NCI-H2196 treated with DMSO at 0.1 percent for 48 hours (cell line): Measurements from ENCODE around the gene CEP104.
A peak's percentile ranks its signal among the peaks of the same experiment; 100 is the strongest.

Experiments used
- DNase-seq: peaks from one replicate; lab custom pipeline; 2025; ENCODE audit not compliant: unreplicated experiment; lab: John Stamatoyannopoulos, UW

The CEP104 gene

GRCh38 chr1:3779912-3780416, 77.0 kb downstream of the CEP104 start:
- DNase-seq = no peak

DNA sequence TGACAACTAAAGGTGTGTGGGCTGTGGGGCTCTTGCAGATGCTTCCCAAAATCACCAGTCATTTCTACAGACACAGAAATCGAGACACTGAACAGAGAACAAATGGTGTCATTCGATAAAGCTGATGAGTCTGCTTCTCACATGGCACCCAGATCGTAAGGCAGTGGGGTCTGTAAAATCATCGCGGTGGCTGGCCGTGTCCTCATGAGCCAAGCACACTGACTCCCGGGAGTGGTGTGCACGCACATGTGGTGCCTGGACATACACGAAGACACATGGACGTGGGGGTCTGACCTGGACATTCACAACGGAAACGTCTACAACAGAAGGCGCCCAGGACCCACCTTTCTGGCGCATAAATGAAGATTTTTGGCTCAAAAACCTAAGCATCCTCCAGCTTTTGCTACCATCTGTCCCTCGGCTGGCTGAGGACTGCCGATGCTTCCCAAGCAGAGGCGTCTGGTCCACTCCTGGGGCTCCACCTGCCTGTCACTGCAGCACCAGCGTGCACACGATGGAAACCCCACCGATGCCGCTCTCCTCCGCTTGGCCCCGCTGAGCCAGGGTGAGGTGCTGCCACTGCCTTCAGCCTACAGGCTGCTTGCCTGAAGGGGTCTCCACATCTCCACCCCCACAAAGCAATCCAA, 77.6 kb downstream of the CEP104 start:
- DNase-seq = no peak

GRCh38 chr1:3778590-3779264, 78.3 kb downstream of the CEP104 start:
- DNase-seq = no peak

- no peak for DNase-seq
These were observed 79.1 kb downstream of the CEP104 start for GRCh38 chr1:3777647-3778589.

- DNase-seq = no peak
These were observed 79.9 kb downstream of the CEP104 start for GRCh38 chr1:3777078-3777547.

DNA sequence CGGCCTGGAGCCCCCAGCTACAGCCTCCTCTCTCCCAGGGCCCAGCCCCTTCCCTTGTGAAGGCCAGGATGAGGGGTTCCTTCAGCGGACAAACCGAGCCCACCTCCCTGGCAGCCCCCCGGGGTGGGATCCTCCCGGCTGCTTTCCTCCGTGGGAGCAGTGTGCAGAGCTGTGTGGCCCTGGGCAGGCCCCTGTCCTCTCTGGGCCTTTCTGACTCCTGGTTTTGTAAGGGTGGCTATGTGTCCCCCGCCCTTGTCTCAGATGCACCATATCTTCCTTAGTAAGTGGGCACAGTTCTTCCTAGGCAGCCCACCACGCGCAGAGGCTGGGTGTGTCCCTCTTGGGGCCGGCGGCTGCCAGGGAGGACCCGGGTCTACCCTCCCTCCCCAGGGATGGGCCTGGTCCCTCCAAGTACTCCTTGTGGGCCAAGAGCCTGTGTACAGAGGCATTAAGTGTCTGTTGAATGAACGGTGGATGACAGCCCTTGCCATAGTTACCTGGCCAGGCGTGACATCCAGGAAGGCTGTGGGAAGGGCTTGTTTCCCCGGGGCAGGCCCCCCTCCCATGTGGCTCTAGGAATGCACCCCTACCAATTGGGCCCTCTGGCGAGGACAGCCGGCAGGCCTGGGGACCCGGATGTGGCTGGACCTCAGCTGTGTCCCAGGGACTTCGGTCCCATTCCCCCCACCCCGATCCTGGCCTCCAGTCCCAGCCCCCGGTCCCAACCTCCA, 80.6 kb downstream of the CEP104 start:
- no peak for DNase-seq

GRCh38 chr1:3775490-3776230, 81.4 kb downstream of the CEP104 start:
- peak; percentile 84 for DNase-seq

DNA sequence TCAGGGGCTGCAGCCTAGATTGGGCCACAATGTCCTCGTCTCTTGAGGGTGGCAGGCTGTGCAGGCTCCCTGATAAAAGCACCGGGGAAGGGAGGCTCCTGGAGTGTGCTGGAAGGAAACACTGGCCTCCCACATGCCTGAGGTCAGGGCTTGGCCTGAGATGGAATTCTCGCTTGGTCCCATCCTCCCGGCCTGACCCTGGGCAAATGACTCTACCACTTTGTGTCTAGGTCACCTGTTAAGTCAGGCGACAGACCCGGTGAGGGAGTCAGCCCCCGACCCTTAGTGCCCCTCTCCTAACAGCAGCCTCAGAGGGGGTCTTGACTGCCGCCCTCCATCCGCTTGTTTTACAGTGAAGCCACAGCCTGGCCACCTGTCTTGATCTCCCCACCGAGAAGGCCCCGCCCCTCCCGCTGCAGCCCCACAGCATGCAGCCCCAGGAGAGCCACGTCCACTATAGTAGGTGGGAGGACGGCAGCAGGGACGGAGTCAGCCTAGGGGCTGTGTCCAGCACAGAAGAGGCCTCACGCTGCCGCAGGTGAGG, 82.0 kb downstream of the CEP104 start:
- DNase-seq = no peak

DNA sequence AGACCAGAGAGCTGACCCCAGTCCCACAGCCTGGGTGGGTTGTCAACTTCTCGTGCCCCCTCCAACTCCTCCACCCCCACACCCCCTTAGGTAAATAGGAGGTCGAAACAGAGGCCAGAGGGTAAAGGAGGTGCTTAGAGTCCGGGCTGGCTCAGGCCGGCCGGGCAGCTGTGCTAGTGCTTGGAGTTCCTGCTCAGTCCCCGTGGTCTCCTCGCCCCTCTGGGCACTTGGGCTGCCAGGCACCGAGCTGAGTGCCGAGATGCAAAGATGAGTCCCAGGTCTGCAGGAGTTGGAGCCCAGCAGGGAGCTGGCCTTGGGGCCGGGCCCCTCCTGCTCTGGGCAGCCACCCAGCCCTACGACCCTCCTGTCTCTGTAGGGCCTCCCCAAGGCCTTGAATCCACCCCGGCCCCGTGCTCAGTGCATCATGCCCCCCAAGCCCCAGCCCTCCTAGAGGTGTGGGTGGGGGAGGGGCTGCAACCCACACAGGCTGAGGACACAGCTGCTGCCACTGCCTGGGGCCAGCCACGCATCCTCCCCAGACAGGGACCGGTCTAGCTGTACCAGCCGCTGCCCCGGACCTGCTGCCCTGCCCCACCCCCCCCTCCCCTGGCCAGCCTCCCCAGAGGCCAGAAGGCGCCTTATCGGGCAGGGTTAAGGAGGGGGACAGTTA, 82.6 kb downstream of the CEP104 start:
- DNase-seq = no peak

- no peak for DNase-seq
These were observed 83.3 kb downstream of the CEP104 start for GRCh38 chr1:3773572-3774275.

GRCh38 chr1:3772715-3773571, 84.1 kb downstream of the CEP104 start, which contains the start of gene SMIM1:
Gene SMIM1 (plus strand): TSS chr1:3772749. CDS start chr1:3775374, 2,625 bp downstream.
- no peak for DNase-seq

- peak; percentile 66 for DNase-seq
These were observed 84.8 kb downstream of the CEP104 start for GRCh38 chr1:3772027-3772714.

DNA sequence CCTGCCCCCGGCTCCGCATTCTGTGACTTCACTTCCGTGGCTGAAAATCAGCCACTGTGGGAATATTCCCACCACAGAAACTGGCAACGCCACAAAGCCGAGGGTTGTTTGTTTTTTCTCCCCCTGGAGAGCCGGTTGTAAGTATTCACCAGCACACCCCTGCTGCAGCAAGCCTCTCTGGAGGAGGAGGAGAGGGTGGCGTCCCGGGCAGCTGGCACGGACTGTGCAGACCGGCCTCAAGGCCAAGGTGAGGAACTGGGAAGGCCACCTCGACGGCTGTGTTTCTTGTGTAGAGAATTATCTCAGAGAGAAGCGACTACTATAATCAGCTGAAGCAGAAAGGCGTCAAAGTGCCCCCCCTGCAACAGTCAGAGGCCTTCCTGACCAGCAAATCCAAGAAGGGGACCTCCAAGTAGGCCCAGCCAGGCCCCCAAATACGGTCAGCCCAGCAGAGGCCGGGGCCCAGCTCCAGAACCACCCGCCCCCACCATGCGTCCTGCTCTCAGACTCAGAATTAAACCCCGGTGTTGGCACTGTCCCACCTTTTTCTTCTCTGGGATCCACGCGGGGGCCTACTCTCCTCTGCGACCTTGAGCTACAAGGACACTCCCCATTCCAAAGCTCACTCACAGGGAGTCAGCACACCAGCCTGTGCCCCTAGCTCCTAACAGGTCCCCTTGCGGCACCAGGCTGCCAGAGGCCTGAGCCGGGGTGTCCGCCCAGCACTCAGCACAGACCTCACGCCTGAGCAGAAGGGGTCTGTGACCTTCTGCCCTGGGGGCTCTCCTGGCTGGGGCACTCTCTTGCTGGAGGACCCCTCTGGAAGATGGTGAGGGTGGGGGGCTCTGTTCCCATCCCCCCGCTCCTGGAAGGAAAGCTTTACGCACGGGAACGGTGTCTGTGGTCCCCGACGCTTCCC, 85.6 kb downstream of the CEP104 start:
- no peak for DNase-seq

- no peak for DNase-seq
These were observed 86.8 kb downstream of the CEP104 start for GRCh38 chr1:3770047-3770765.

GRCh38 chr1:3768811-3769390, 88.1 kb downstream of the CEP104 start:
- DNase-seq = no peak
